IPS-20b (cell line): Measurements from ENCODE around the gene ORAI2.

ENCODE experiments used
- H3K27ac ChIP-seq: one replicate; pipeline ENCODE4 v1.5.1; 2013; ENCODE audit warnings: low read length
- H3K27me3 ChIP-seq: 2 replicates; pipeline ENCODE4 v1.6.1; 2013; ENCODE audit warnings: mild to moderate bottlenecking, low read length, inconsistent platforms; ENCODE audit not compliant: insufficient read depth
- H3K36me3 ChIP-seq: 2 replicates; pipeline ENCODE4 v1.6.1; 2013; ENCODE audit warnings: low read depth, mild to moderate bottlenecking, inconsistent platforms, low read length, moderate library complexity; ENCODE audit not compliant: insufficient read depth
- H3K4me1 ChIP-seq: 2 replicates; pipeline ENCODE4 v1.6.1; 2013; ENCODE audit warnings: mild to moderate bottlenecking, control low read depth, inconsistent platforms, low read length, moderate library complexity; ENCODE audit not compliant: insufficient read depth
- H3K4me3 ChIP-seq: 2 replicates; pipeline ENCODE4 v1.5.1; 2013; ENCODE audit warnings: mild to moderate bottlenecking, low read length, inconsistent platforms
- H3K9ac ChIP-seq: 2 replicates; pipeline ENCODE4 v1.6.1; 2013; ENCODE audit warnings: low read depth, mild to moderate bottlenecking, inconsistent platforms, low read length, moderate library complexity
- H3K9me3 ChIP-seq: 2 replicates; pipeline ENCODE4 v1.6.1; 2013; ENCODE audit warnings: mild to moderate bottlenecking, low read depth, low read length, inconsistent platforms; ENCODE audit not compliant: insufficient read depth

ORAI2 gene

GRCh38 chr7:102464577-102465280 is 31.4 kb downstream of the ORAI2 start, which contains the start of the genes ALKBH4 and LRWD1:
Gene ALKBH4, minus strand, starts transcription at chr7:102464863. Its CDS starts 27 bp downstream, at chr7:102464836.
Gene LRWD1, plus strand, starts transcription at chr7:102464984. Its CDS starts 97 bp downstream, at chr7:102465081.
- H3K27ac ChIP-seq, result no peak within 1 kb of the TSS
- H3K4me1 ChIP-seq, result no peaks in the 10 kb centered on the region; the same call in 1 of the 2 replicates
- H3K27me3 ChIP-seq, result no peaks in the 10 kb centered on the region
- peaks cover 4% of the 10 kb centered on the region; the same call in 1 of the 2 replicates for H3K36me3 ChIP-seq
- H3K9me3 ChIP-seq, result no peaks in the 10 kb centered on the region
- peak within 1 kb of the TSS; percentile 90 for H3K4me3 ChIP-seq
- H3K9ac ChIP-seq, result peak within 1 kb of the TSS; percentile 97

GRCh38 chr7:102466097-102466496 is 32.7 kb downstream of the ORAI2 start:
- no peaks in the 10 kb centered on the region for H3K27me3 ChIP-seq
- H3K27ac ChIP-seq, result no peak overlapping the region
- no peaks in the 10 kb centered on the region for H3K9me3 ChIP-seq
- peak overlapping the region; percentile 90; the same call in 1 of the 2 replicates for H3K4me3 ChIP-seq
- H3K4me1 ChIP-seq, result no peaks in the 10 kb centered on the region; the same call in 1 of the 2 replicates
- peaks cover 11% of the 10 kb centered on the region for H3K36me3 ChIP-seq
- peak overlapping the region; percentile 15; the same call in 1 of the 2 replicates for H3K9ac ChIP-seq

- no peak overlapping the region for H3K27ac ChIP-seq
- H3K27me3 ChIP-seq, result no peaks in the 10 kb centered on the region
- no peak overlapping the region for H3K4me3 ChIP-seq
- peaks cover 21% of the 10 kb centered on the region for H3K36me3 ChIP-seq
- no peak overlapping the region for H3K9ac ChIP-seq
- no peaks in the 10 kb centered on the region; the same call in 1 of the 2 replicates for H3K4me1 ChIP-seq
- no peaks in the 10 kb centered on the region for H3K9me3 ChIP-seq
These were observed 34.5 kb downstream of the ORAI2 start for GRCh38 chr7:102467581-102468477.

- no peaks in the 10 kb centered on the region for H3K9me3 ChIP-seq
- peaks cover 30% of the 10 kb centered on the region for H3K36me3 ChIP-seq
- H3K27ac ChIP-seq, result no peak overlapping the region
- H3K4me1 ChIP-seq, result no peaks in the 10 kb centered on the region; the same call in 1 of the 2 replicates
- no peak overlapping the region for H3K9ac ChIP-seq
- no peaks in the 10 kb centered on the region for H3K27me3 ChIP-seq
- H3K4me3 ChIP-seq, result no peak overlapping the region
These were observed 35.3 kb downstream of the ORAI2 start for GRCh38 chr7:102468478-102469350.

- H3K27ac ChIP-seq, result no peak overlapping the region
- H3K27me3 ChIP-seq, result no peaks in the 10 kb centered on the region
- no peaks in the 10 kb centered on the region; the same call in 1 of the 2 replicates for H3K4me1 ChIP-seq
- no peak overlapping the region for H3K9ac ChIP-seq
- no peak overlapping the region for H3K4me3 ChIP-seq
- peaks cover 32% of the 10 kb centered on the region for H3K36me3 ChIP-seq
- H3K9me3 ChIP-seq, result no peaks in the 10 kb centered on the region
These were observed 36.1 kb downstream of the ORAI2 start for GRCh38 chr7:102469351-102469971.

- H3K27me3 ChIP-seq, result no peaks in the 10 kb centered on the region
- H3K4me3 ChIP-seq, result no peak overlapping the region
- no peak overlapping the region for H3K27ac ChIP-seq
- H3K4me1 ChIP-seq, result no peaks in the 10 kb centered on the region; the same call in 1 of the 2 replicates
- H3K9me3 ChIP-seq, result no peaks in the 10 kb centered on the region
- no peak overlapping the region for H3K9ac ChIP-seq
- H3K36me3 ChIP-seq, result peaks cover 32% of the 10 kb centered on the region
These were observed 36.8 kb downstream of the ORAI2 start for GRCh38 chr7:102469972-102470825.

GRCh38 chr7:102471791-102472125 is 38.4 kb downstream of the ORAI2 start:
- peaks cover 32% of the 10 kb centered on the region for H3K36me3 ChIP-seq
- no peak overlapping the region for H3K4me3 ChIP-seq
- H3K27ac ChIP-seq, result no peak overlapping the region
- no peaks in the 10 kb centered on the region for H3K4me1 ChIP-seq
- no peak overlapping the region for H3K9ac ChIP-seq
- no peaks in the 10 kb centered on the region for H3K27me3 ChIP-seq
- H3K9me3 ChIP-seq, result no peaks in the 10 kb centered on the region

GRCh38 chr7:102472126-102473041 is 39.0 kb downstream of the ORAI2 start:
- Histone ChIP-seq H3K27ac (no peak overlapping the region), H3K27me3 (no peaks in the 10 kb centered on the region), H3K9ac (no peak overlapping the region), H3K9me3 (no peaks in the 10 kb centered on the region), H3K4me1 (no peaks in the 10 kb centered on the region), H3K36me3 (peaks cover 32% of the 10 kb centered on the region), H3K4me3 (no peak overlapping the region)

GRCh38 chr7:102473271-102473991 is 40.1 kb downstream of the ORAI2 start:
- H3K4me3 ChIP-seq, result no peak overlapping the region
- no peak overlapping the region for H3K9ac ChIP-seq
- no peaks in the 10 kb centered on the region for H3K27me3 ChIP-seq
- H3K4me1 ChIP-seq, result no peaks in the 10 kb centered on the region
- peaks cover 32% of the 10 kb centered on the region for H3K36me3 ChIP-seq
- H3K27ac ChIP-seq, result no peak overlapping the region
- no peaks in the 10 kb centered on the region for H3K9me3 ChIP-seq
